WTC11 (cell line): ENCODE measurements around the gene CAPN15. TPM values are rescaled to one million over a fixed set of nuclear protein-coding genes. Genes with fewer than 3 reads are reported as not detected.
A peak's percentile ranks its signal among the peaks of the same experiment; 100 is the strongest.
"Not testable (repeated sequence)": the region's sequence is repeated elsewhere in the genome, so short reads cannot be mapped to it uniquely, and the experiment has no call there.

ENCODE experiments used
- ATAC-seq: fragments of 200-7000 bp; cut with Tn5 transposase; 2 replicates; pipeline ENCODE4 v1.10.0; 2021; ENCODE audit warnings: mild to moderate bottlenecking, moderate library complexity
- CTCF ChIA-PET: fragments of 300-600 bp; sonication (Branson Sonifier 250); formaldehyde crosslinking; loops from one replicate; lab custom pipeline; 2021; ENCODE audit warnings: antibody characterized with exemption; lab: Charles Lee
- POLR2A ChIA-PET: fragments of 350-600 bp; sonication (Branson Sonifier 250); formaldehyde crosslinking; loops from one replicate; lab custom pipeline; 2021; ENCODE audit warnings: antibody characterized with exemption; lab: Charles Lee
- DNase-seq: peaks from one replicate; pipeline ENCODE4 v3.0.0; 2021; ENCODE audit warnings: low spot score
- H3K27ac Mint-ChIP-seq: 2 replicates; pipeline ENCODE4 v1.8.0; 2021; ENCODE audit warnings: mixed read lengths
- H3K27me3 Mint-ChIP-seq: 2 replicates; pipeline ENCODE4 v1.8.0; 2021; ENCODE audit warnings: low read depth, mild to moderate bottlenecking, moderate library complexity, mixed read lengths
- H3K36me3 Mint-ChIP-seq: 2 replicates; pipeline ENCODE4 v1.8.0; 2021; ENCODE audit warnings: mixed read lengths
- H3K4me1 Mint-ChIP-seq: 2 replicates; pipeline ENCODE4 v1.8.0; 2022; ENCODE audit warnings: mixed read lengths
- H3K4me3 Mint-ChIP-seq: 2 replicates; pipeline ENCODE4 v1.8.0; 2021; ENCODE audit warnings: mild to moderate bottlenecking, moderate library complexity, mixed read lengths
- H3K9me3 Mint-ChIP-seq: 2 replicates; pipeline ENCODE4 v1.8.0; 2021; ENCODE audit warnings: mixed read lengths
- CDX4 ChIP-seq: fragments of 250-450 bp; sonication (Bioruptor Pico); IDR thresholded peaks from 2 replicates; pipeline ENCODE4 v1.9.0; 2021; ENCODE audit warnings: moderate library complexity, mild to moderate bottlenecking, inconsistent platforms, borderline replicate concordance
- ETV6 ChIP-seq: sonication (generic); formaldehyde crosslinking; IDR thresholded peaks from 2 replicates; pipeline ENCODE4 v1.8.1; 2022; ENCODE audit warnings: mild to moderate bottlenecking, missing genetic modification reagents
- FOXP1 ChIP-seq: sonication (generic); formaldehyde crosslinking; IDR thresholded peaks from 2 replicates; pipeline ENCODE4 v1.8.0; 2022; ENCODE audit warnings: missing genetic modification reagents, mild to moderate bottlenecking, moderate library complexity, borderline replicate concordance
- GABPB1 ChIP-seq: sonication (generic); formaldehyde crosslinking; IDR thresholded peaks from 2 replicates; pipeline ENCODE4 v1.8.1; 2023; ENCODE audit warnings: mild to moderate bottlenecking, missing genetic modification reagents
- GRHL2 ChIP-seq: fragments of 250-450 bp; sonication (Bioruptor Pico); IDR thresholded peaks from 2 replicates; pipeline ENCODE4 v1.8.0; 2022; ENCODE audit warnings: mild to moderate bottlenecking, moderate library complexity; ENCODE audit not compliant: insufficient replicate concordance, severe bottlenecking
- MYBL2 ChIP-seq: sonication (generic); formaldehyde crosslinking; IDR thresholded peaks from 2 replicates; pipeline ENCODE4 v1.8.1; 2023; ENCODE audit warnings: mild to moderate bottlenecking, moderate library complexity, missing genetic modification reagents
- NFATC4 ChIP-seq: fragments of 250-450 bp; sonication (Bioruptor Pico); IDR thresholded peaks from 2 replicates; pipeline ENCODE4 v1.9.0; 2021; ENCODE audit warnings: mild to moderate bottlenecking
- NFE2L1 ChIP-seq: sonication (generic); formaldehyde crosslinking; IDR thresholded peaks from 2 replicates; pipeline ENCODE4 v1.8.1; 2023; ENCODE audit warnings: missing genetic modification reagents
- NR1H2 ChIP-seq: sonication (generic); formaldehyde crosslinking; IDR thresholded peaks from 2 replicates; pipeline ENCODE4 v1.9.0; 2021; ENCODE audit warnings: mild to moderate bottlenecking, moderate library complexity, missing genetic modification reagents
- NR3C1 ChIP-seq: sonication (generic); formaldehyde crosslinking; conservative IDR thresholded peaks from 2 replicates; pipeline ENCODE4 v1.8.1; 2023; ENCODE audit warnings: low read depth, mild to moderate bottlenecking, missing genetic modification reagents
- SOX15 ChIP-seq: fragments of 250-450 bp; sonication (Bioruptor Pico); IDR thresholded peaks from 2 replicates; pipeline ENCODE4 v1.9.0; 2021; ENCODE audit warnings: mild to moderate bottlenecking
- TEAD4 ChIP-seq: sonication (generic); formaldehyde crosslinking; IDR thresholded peaks from 2 replicates; pipeline ENCODE4 v1.8.0; 2022; ENCODE audit warnings: mild to moderate bottlenecking, missing genetic modification reagents
- ZNF138 ChIP-seq: sonication (generic); formaldehyde crosslinking; conservative IDR thresholded peaks from 2 replicates; pipeline ENCODE4 v1.8.1; 2022; ENCODE audit warnings: mild to moderate bottlenecking, moderate library complexity, missing genetic modification reagents
- ZNF317 ChIP-seq: sonication (generic); formaldehyde crosslinking; IDR thresholded peaks from 2 replicates; pipeline ENCODE4 v1.8.1; 2023; ENCODE audit warnings: low read depth, mild to moderate bottlenecking, moderate library complexity, missing genetic modification reagents, borderline replicate concordance
- total RNA-seq: library from RNA; stranded (reverse); gene quantifications from 3 replicates; pipeline ENCODE4 v1.2.3, GENCODE V29; 2021
- TF ChIP-seq, protein P1 (sequence below): sonication (generic); formaldehyde crosslinking; IDR thresholded peaks from 2 replicates; pipeline ENCODE4 v1.8.1; 2023; ENCODE audit warnings: mild to moderate bottlenecking, missing genetic modification reagents
- TF ChIP-seq, protein P2 (sequence below): fragments of 250-450 bp; sonication (Bioruptor Pico); IDR thresholded peaks from 2 replicates; pipeline ENCODE4 v1.9.0; 2021; ENCODE audit warnings: mild to moderate bottlenecking

CAPN15 gene
- total RNA-seq, 1 experiment from 2014 or later = 110 TPM

GRCh38 chr16:596736-597060 lies 69.2 kb downstream of the CAPN15 start (continued):
- TF ChIP-seq ZNF138 = no peak
- TF ChIP-seq, all 79 proteins: peak for 0

GRCh38 chr16:597655-598054 lies 70.1 kb downstream of the CAPN15 start:
- H3K9me3 Mint-ChIP-seq, DNase-seq, ATAC-seq, H3K4me1 Mint-ChIP-seq, H3K27ac Mint-ChIP-seq, H3K4me3 Mint-ChIP-seq, H3K27me3 Mint-ChIP-seq, POLR2A ChIA-PET: not testable (repeated sequence)
- peaks cover 12% of the 10 kb centered on the region for H3K36me3 Mint-ChIP-seq
- CTCF ChIA-PET = interaction anchor here (1.3 kb wide), 1 partner anchor 31 kb away, joined by 3 read pairs; the partner anchor contains the start of gene NHLRC4

DNA sequence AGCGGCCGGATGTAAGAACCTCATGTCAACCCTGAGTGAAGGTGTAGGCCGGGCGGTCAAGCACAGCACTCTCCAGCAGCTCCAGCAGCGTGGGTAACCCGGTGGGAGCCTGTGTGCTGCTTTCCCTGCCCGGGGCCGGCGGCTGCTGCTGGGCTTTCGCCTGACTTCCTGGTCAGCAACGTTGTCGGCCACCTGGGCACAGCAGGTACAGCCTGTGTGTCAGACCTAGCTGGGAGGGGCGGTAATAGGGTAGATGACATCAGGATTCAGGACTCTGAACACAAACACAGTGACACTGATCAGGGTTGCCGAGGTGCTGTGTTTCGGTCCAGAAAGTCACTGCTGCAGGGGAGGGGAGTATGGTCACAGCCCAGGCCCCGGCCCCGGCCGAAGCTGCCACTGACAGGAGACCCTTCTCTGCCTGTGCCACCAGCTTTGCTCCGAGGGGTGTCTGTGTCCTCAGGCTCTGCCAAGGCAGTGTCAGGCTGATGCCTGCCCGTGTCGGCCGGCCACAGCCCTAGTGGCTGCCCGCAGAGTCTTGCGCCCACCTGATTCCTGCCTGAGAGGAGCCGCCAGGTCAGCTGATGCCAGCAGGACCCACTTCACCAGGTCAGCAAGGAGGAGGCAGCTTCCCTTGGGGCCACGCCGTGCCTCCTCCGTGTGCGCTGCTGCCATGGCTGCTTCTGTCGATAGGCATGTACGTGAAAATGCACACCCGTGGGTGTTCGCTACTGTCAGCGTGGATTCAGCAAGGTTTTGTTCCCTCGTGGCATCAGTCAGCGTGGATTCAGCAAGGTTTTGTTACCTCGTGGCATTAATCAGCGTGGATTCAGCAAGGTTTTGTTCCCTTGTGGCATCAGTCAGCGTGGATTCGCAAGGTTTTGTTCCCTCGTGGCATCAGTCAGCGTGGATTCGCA lies 71.6 kb downstream of the CAPN15 start:
- ATAC-seq (no peak), DNase-seq (no peak)
- TF ChIP-seq NFE2L1 (CRISPR knock-in tag) (no peak), TEAD4 (CRISPR knock-in tag) (no peak), CDX4 (CRISPR knock-in tag) (no peak), NR3C1 (CRISPR knock-in tag) (no peak), GRHL2 (CRISPR knock-in tag) (no peak)
- TF ChIP-seq, protein P1, sequence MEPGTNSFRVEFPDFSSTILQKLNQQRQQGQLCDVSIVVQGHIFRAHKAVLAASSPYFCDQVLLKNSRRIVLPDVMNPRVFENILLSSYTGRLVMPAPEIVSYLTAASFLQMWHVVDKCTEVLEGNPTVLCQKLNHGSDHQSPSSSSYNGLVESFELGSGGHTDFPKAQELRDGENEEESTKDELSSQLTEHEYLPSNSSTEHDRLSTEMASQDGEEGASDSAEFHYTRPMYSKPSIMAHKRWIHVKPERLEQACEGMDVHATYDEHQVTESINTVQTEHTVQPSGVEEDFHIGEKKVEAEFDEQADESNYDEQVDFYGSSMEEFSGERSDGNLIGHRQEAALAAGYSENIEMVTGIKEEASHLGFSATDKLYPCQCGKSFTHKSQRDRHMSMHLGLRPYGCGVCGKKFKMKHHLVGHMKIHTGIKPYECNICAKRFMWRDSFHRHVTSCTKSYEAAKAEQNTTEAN (CRISPR knock-in tag) = no peak
- Mint-ChIP-seq H3K4me1 (no peaks in the 10 kb centered on the region), H3K9me3 (no peaks in the 10 kb centered on the region), H3K27ac (no peak overlapping the region), H3K4me3 (no peak overlapping the region), H3K36me3 (peaks cover 12% of the 10 kb centered on the region), H3K27me3 (no peaks in the 10 kb centered on the region)
- CTCF ChIA-PET = interaction anchor here (0.5 to 2.9 kb wide), 7 partner anchors 9 to 431 kb away, joined by 3 to 21 read pairs (median 4); partner anchors contain the start of genes NHLRC4 and RAB40C
- POLR2A ChIA-PET = interaction anchor here (0.7 kb wide), 1 partner anchor 207 kb away, joined by 3 read pairs; no protein-coding TSS in a partner anchor

DNA sequence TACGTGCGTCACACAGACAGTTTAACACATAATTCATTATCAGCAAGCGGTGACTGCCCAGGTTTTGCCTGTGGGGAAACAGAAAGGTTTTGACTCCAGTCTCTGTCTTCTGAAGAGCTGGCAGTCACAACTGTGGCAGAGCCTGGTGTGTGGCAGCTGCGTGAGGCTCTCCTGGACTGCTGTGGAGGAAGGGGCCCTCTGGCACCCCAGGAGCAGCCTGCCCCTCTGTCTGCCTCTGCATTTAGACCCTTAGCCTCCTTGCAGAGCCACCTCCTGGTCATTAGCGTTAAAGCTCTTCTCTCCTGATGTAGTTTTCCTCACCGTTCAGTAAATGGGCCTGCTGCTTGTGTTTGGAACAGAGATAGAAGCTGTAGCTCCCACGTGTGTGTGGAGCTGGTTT lies 73.3 kb downstream of the CAPN15 start:
- ATAC-seq (peak; percentile 89), DNase-seq (no peak)
- POLR2A ChIA-PET = interaction anchor here (0.6 to 1.0 kb wide), 3 partner anchors 9 to 169 kb away, joined by 3 to 6 read pairs (median 4); no protein-coding TSS in a partner anchor
- Mint-ChIP-seq H3K27ac (peak overlapping the region; percentile 22; the same call in 1 of the 2 replicates), H3K36me3 (peaks cover 27% of the 10 kb centered on the region), H3K27me3 (no peaks in the 10 kb centered on the region), H3K4me1 (no peaks in the 10 kb centered on the region), H3K4me3 (no peak overlapping the region), H3K9me3 (peaks cover 12% of the 10 kb centered on the region)
- CTCF ChIA-PET = interaction anchor here (0.6 to 2.9 kb wide), 24 partner anchors 9 to 248 kb away, joined by 3 to 21 read pairs (median 4); partner anchors contain the start of genes CAPN15, MRPL28, RHBDL1 and WDR90
- no peak for TF ChIP-seq GABPB1 (CRISPR knock-in tag)
- no peak for TF ChIP-seq FOXP1
- TF ChIP-seq SOX15 = no peak
- TF ChIP-seq NR1H2 = no peak
- no peak for TF ChIP-seq ZNF317
- no peak for TF ChIP-seq ETV6 (CRISPR knock-in tag)
- TF ChIP-seq MYBL2 = no peak
- TF ChIP-seq NFATC4 = no peak
- TF ChIP-seq, protein P2, sequence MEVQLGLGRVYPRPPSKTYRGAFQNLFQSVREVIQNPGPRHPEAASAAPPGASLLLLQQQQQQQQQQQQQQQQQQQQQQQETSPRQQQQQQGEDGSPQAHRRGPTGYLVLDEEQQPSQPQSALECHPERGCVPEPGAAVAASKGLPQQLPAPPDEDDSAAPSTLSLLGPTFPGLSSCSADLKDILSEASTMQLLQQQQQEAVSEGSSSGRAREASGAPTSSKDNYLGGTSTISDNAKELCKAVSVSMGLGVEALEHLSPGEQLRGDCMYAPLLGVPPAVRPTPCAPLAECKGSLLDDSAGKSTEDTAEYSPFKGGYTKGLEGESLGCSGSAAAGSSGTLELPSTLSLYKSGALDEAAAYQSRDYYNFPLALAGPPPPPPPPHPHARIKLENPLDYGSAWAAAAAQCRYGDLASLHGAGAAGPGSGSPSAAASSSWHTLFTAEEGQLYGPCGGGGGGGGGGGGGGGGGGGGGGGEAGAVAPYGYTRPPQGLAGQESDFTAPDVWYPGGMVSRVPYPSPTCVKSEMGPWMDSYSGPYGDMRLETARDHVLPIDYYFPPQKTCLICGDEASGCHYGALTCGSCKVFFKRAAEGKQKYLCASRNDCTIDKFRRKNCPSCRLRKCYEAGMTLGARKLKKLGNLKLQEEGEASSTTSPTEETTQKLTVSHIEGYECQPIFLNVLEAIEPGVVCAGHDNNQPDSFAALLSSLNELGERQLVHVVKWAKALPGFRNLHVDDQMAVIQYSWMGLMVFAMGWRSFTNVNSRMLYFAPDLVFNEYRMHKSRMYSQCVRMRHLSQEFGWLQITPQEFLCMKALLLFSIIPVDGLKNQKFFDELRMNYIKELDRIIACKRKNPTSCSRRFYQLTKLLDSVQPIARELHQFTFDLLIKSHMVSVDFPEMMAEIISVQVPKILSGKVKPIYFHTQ (CRISPR knock-in tag) = no peak
- TF ChIP-seq ZNF138 = no peak
